ENCODE data around the gene ZC2HC1C. TPM values are rescaled to one million over a fixed set of nuclear protein-coding genes. Genes with fewer than 3 reads are reported as not detected.

The ZC2HC1C gene
- polyA plus RNA-seq, 2 of the 4 experiments (the other 2 are of a cell fraction) = 2.7 to 3.9 TPM

DNA sequence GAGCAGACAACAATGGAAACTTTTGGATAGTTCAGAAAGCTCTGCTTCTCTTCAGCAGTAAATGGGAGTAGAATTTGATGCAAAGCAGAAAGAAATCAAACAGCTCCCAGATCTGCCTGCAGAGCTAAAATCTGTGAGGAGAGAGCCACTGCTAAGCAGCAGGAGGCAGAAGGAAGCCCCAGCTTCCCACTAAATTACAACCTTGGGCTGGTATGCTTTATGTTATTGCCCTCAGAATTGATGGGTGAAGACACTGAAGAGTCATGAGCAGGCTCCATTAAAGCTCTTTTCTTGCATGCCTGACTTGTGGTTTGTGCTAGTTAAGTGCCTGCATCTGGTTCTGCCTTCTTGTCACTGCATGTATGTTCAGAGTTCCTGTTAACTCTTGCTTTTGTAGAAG, 8.4 kb downstream of the ZC2HC1C start (continued):
- no peak for TF ChIP-seq ATOH8 (CRISPR knock-in tag; IDR thresholded peaks at IDR 0.05; ENCODE audit: low read depth)

- no peak overlapping the region for H3K4me3 ChIP-seq
- DNase-seq (ENCODE audit: low read depth in 1 of 2, low spot score in 1 of 2) (no peak), FAIRE-seq (no peak), ATAC-seq (no peak)
- no peaks in the 10 kb centered on the region for H3K4me1 ChIP-seq
- no peak overlapping the region for H3K27ac ChIP-seq
- ChIA-PET POLR2A (interaction anchor here (0.7 kb wide), 1 partner anchor 158 kb away, joined by 9 read pairs; no protein-coding TSS in a partner anchor), CTCF (interaction anchor here (3.8 kb wide), 1 partner anchor 9 kb away, joined by 36 read pairs; no protein-coding TSS in a partner anchor)
- no peak for TF ChIP-seq ESRRA (IDR thresholded peaks at IDR 0.05; ENCODE audit: borderline replicate concordance, low read length)
- TF ChIP-seq PHF8 (IDR thresholded peaks at IDR 0.05; ENCODE audit: borderline replicate concordance, low read depth) = no peak
- no peak for TF ChIP-seq SREBF2 (IDR thresholded peaks at IDR 0.05)
- TF ChIP-seq ATOH8 (CRISPR knock-in tag; IDR thresholded peaks at IDR 0.05; ENCODE audit: low read depth) = no peak
- TF ChIP-seq RAD21 (conservative IDR thresholded peaks at IDR 0.05 in 1 of 2, IDR thresholded peaks at IDR 0.05 in 1 of 2) = no peak
- no peak for TF ChIP-seq TP53 (CRISPR knock-in tag; IDR thresholded peaks at IDR 0.05)
- TF ChIP-seq FOSL2 (IDR thresholded peaks at IDR 0.05) = no peak
- no peak for TF ChIP-seq FOSL2 (CRISPR knock-in tag; IDR thresholded peaks at IDR 0.05)
- H3K4me2 ChIP-seq = no peak overlapping the region
- no peaks in the 10 kb centered on the region for H3K9me3 ChIP-seq
- WGBS (ENCODE audit: missing lambda C conversion rate) = 67% methylated on average over 4 of the region's 4 CpGs
Measured at GRCh38 chr14:75079521-75079920, 10.1 kb downstream of the ZC2HC1C start.

DNA sequence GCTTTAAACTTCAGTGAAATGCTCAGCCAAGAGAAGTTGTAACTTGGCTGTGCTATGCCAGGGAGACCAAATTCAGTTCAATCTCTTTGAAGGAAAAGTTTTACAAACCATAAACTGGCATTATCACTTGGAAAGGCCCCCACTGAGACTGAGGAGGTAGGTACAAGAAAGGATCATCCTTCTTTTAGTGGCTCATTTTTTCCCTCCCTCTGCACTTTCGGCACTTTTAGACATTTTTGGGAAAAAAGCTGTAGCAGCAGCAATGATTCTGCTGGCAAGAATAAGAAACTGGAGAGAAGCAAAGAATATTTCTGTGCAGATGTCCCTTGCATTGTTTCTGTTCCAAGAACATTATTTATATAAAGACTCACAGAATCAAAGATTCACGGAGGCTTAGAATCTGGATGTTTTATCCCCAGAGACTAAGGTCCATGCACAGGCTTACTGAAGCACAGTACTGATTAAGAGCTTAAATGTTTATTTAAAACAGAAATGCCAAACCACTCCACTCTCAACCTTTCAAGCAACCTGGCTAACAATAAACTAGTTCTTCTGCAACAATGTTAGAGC, 12.3 kb downstream of the ZC2HC1C start:
- ATAC-seq = no peak

GRCh38 chr14:75083271-75083670, 13.8 kb downstream of the ZC2HC1C start:
- no peak overlapping the region for H3K27ac ChIP-seq
- no peaks in the 10 kb centered on the region for H3K9me3 ChIP-seq
- TF ChIP-seq HOXB13 (CRISPR knock-in tag; IDR thresholded peaks at IDR 0.05; ENCODE audit: low read depth) = no peak
- TF ChIP-seq NFE2L2 (conservative IDR thresholded peaks at IDR 0.05; ENCODE audit: low read length) = no peak
- TF ChIP-seq ZC3H11A (IDR thresholded peaks at IDR 0.05) = no peak
- TF ChIP-seq NR3C1 (IDR thresholded peaks at IDR 0.05) = no peak
- TF ChIP-seq, protein P1, sequence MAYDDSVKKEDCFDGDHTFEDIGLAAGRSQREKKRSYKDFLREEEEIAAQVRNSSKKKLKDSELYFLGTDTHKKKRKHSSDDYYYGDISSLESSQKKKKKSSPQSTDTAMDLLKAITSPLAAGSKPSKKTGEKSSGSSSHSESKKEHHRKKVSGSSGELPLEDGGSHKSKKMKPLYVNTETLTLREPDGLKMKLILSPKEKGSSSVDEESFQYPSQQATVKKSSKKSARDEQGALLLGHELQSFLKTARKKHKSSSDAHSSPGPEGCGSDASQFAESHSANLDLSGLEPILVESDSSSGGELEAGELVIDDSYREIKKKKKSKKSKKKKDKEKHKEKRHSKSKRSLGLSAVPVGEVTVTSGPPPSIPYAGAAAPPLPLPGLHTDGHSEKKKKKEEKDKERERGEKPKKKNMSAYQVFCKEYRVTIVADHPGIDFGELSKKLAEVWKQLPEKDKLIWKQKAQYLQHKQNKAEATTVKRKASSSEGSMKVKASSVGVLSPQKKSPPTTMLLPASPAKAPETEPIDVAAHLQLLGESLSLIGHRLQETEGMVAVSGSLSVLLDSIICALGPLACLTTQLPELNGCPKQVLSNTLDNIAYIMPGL (CRISPR knock-in tag; IDR thresholded peaks at IDR 0.05; ENCODE audit: borderline replicate concordance) = no peak
- no peak for TF ChIP-seq SMC3 (IDR thresholded peaks at IDR 0.05)
- no peak for TF ChIP-seq CBX8 (IDR thresholded peaks at IDR 0.05)
- no peak for TF ChIP-seq TFCP2L1 (CRISPR knock-in tag; IDR thresholded peaks at IDR 0.05)
- no peak for TF ChIP-seq HOXB5 (CRISPR knock-in tag; IDR thresholded peaks at IDR 0.05)
- TF ChIP-seq NPAS2 (CRISPR knock-in tag; IDR thresholded peaks at IDR 0.05; ENCODE audit: borderline replicate concordance) = no peak
- no peak for TF ChIP-seq POLR2AphosphoS2 (conservative IDR thresholded peaks at IDR 0.05; ENCODE audit: low read length)
- no peak for TF ChIP-seq ZNF302 (CRISPR knock-in tag; IDR thresholded peaks at IDR 0.05)
- TF ChIP-seq MAFK (IDR thresholded peaks at IDR 0.05; ENCODE audit: partially characterized antibody) = no peak
- TF ChIP-seq, protein P2, sequence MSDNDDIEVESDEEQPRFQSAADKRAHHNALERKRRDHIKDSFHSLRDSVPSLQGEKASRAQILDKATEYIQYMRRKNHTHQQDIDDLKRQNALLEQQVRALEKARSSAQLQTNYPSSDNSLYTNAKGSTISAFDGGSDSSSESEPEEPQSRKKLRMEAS (IDR thresholded peaks at IDR 0.05) = no peak
- TF ChIP-seq KDM5A (IDR thresholded peaks at IDR 0.05) = no peak
- TF ChIP-seq CBX2 (IDR thresholded peaks at IDR 0.05; ENCODE audit: borderline replicate concordance, low read depth) = no peak
- TF ChIP-seq JUNB (IDR thresholded peaks at IDR 0.05) = no peak
- 83% methylated on average over 1 of the region's 1 CpG for WGBS (ENCODE audit: missing lambda C conversion rate)
- ChIA-PET CTCF (interaction anchor here (0.8 to 13.1 kb wide), 9 partner anchors 10 to 224 kb away, joined by 3 to 148 read pairs (median 4); partner anchors contain the start of genes ACYP1 and ZC2HC1C), POLR2A (interaction anchor here (1.3 kb wide), 1 partner anchor 19 kb away, joined by 3 read pairs; the partner anchor contains the start of gene ACYP1)
- H3K4me3 ChIP-seq = no peak overlapping the region
- FAIRE-seq = no peak
- no peak for DNase-seq (ENCODE audit: low read depth in 1 of 2, low spot score in 1 of 2)
- H3K4me1 ChIP-seq = no peaks in the 10 kb centered on the region
- no peak overlapping the region for H3K4me2 ChIP-seq
- ATAC-seq = no peak

More for the DNA sequence above, 12.3 kb downstream of the ZC2HC1C start:
- ChIA-PET POLR2A (no interaction called here), CTCF (interaction anchor here (1.0 to 13.1 kb wide), 3 partner anchors 137 to 222 kb away, joined by 3 to 148 read pairs (median 12); no protein-coding TSS in a partner anchor)
- TF ChIP-seq GATA3 (IDR thresholded peaks at IDR 0.05; ENCODE audit: borderline replicate concordance) (no peak), BCL3 (IDR thresholded peaks at IDR 0.05) (no peak), EP300 (IDR thresholded peaks at IDR 0.05) (no peak)
- no peaks in the 10 kb centered on the region for H3K4me1 ChIP-seq
- 88% methylated on average over 2 of the region's 2 CpGs for WGBS (ENCODE audit: missing lambda C conversion rate)
- H3K4me2 ChIP-seq = no peak overlapping the region
- no peaks in the 10 kb centered on the region for H3K9me3 ChIP-seq
- FAIRE-seq (no peak), DNase-seq (ENCODE audit: low read depth in 1 of 2, low spot score in 1 of 2) (no peak)
- H3K4me3 ChIP-seq = no peak overlapping the region
- H3K27ac ChIP-seq = no peak overlapping the region
